CD14-positive monocyte (primary cell): Measurements from ENCODE around the gene TTC28. TPM values are rescaled to one million over a fixed set of nuclear protein-coding genes. Genes with fewer than 3 reads are reported as not detected.

Experiments used
- DNase-seq, 3 donors: peaks; one replicate each; pipeline ENCODE4 v3.0.0-alpha.2; 2011 to 2022
- H2AFZ ChIP-seq: 2 replicates; pipeline ENCODE4 v1.6.0; 2012; ENCODE audit warnings: mild to moderate bottlenecking, low read depth, low read length, inconsistent platforms; ENCODE audit not compliant: insufficient read depth, poor library complexity, severe bottlenecking
- H3K27ac ChIP-seq, 2 donors: 1 replicate in 1 of 2; 2 replicates in 1 of 2; pipeline ENCODE4 v1.5.1; 2012 to 2013; ENCODE audit warnings: low read length in 2 of 2, control low read depth in 1 of 2, inconsistent platforms in 1 of 2, low read depth in 1 of 2, mild to moderate bottlenecking in 1 of 2
- H3K27me3 ChIP-seq, 2 donors: one replicate each; pipeline versions ENCODE4 v1.6.0 to v1.6.1; 2011 to 2013; ENCODE audit warnings: low read length in 2 of 2; ENCODE audit not compliant: control insufficient read depth in 2 of 2, insufficient read depth in 2 of 2
- H3K36me3 ChIP-seq, 2 donors: replicated peaks in 1 of 2; 1 replicate in 1 of 2; 2 replicates in 1 of 2; pipeline versions ENCODE4 v1.5.1 to v1.6.1; 2012 to 2013; ENCODE audit warnings: low read length in 2 of 2, control low read depth in 1 of 2, inconsistent platforms in 1 of 2, mild to moderate bottlenecking in 1 of 2; ENCODE audit not compliant: insufficient read depth in 2 of 2, control insufficient read depth in 1 of 2
- H3K4me1 ChIP-seq, 2 donors: 1 replicate in 1 of 2; 2 replicates in 1 of 2; pipeline versions ENCODE4 v1.5.1 to v1.6.1; 2012 to 2013; ENCODE audit warnings: low read length in 2 of 2, control low read depth in 1 of 2, inconsistent platforms in 1 of 2, mild to moderate bottlenecking in 1 of 2, moderate library complexity in 1 of 2; ENCODE audit not compliant: insufficient read depth in 2 of 2, control insufficient read depth in 1 of 2
- H3K4me2 ChIP-seq: replicated peaks from 2 replicates; pipeline ENCODE3; 2012; ENCODE audit warnings: low read length, moderate library complexity, mild to moderate bottlenecking; ENCODE audit not compliant: poor library complexity, severe bottlenecking; ENCODE audit errors: extremely low read depth
- H3K4me3 ChIP-seq, 3 experiments: fragments of 200-600 bp in 1 of 3; sonication (generic) in 1 of 3; replicated peaks in 1 of 3; 1 replicate in 2 of 3; 2 replicates in 1 of 3; pipeline ENCODE4 v1.5.1; 2011 to 2013; ENCODE audit warnings: low read length in 3 of 3, mild to moderate bottlenecking in 3 of 3, control low read depth in 2 of 3, low read depth in 2 of 3, inconsistent platforms in 1 of 3, moderate library complexity in 1 of 3
- H3K79me2 ChIP-seq: 2 replicates; pipeline ENCODE4 v1.6.0; 2012; ENCODE audit warnings: mild to moderate bottlenecking, control low read depth, inconsistent platforms, low read length, moderate library complexity; ENCODE audit not compliant: insufficient read depth
- H3K9ac ChIP-seq: 2 replicates; pipeline ENCODE4 v1.6.0; 2017; ENCODE audit warnings: low read length, mild to moderate bottlenecking; ENCODE audit not compliant: insufficient read depth, poor library complexity, severe bottlenecking
- H3K9me3 ChIP-seq, 2 donors: replicated peaks in 1 of 2; 1 replicate in 1 of 2; 2 replicates in 1 of 2; pipeline versions ENCODE4 v1.5.1 to v1.6.1; 2012 to 2013; ENCODE audit warnings: low read length in 2 of 2, control low read depth in 1 of 2; ENCODE audit not compliant: control insufficient read depth in 1 of 2, insufficient read depth in 1 of 2
- H4K20me1 ChIP-seq: 2 replicates; pipeline ENCODE4 v1.6.0; 2012; ENCODE audit warnings: mild to moderate bottlenecking, low read length, control low read depth, moderate library complexity; ENCODE audit not compliant: insufficient read depth
- H3K27ac Mint-ChIP-seq, 7 donors: one replicate each; pipeline ENCODE4 v1.8.0; 2020; ENCODE audit warnings: mild to moderate bottlenecking in 7 of 7, mixed read lengths in 7 of 7, moderate library complexity in 6 of 7, inconsistent platforms in 2 of 7
- H3K27me3 Mint-ChIP-seq, 3 donors: one replicate each; pipeline ENCODE4 v1.8.0; 2021 to 2022; ENCODE audit warnings: low read depth in 3 of 3, mild to moderate bottlenecking in 3 of 3, mixed read lengths in 3 of 3, moderate library complexity in 3 of 3, inconsistent platforms in 1 of 3
- H3K36me3 Mint-ChIP-seq, 2 donors: one replicate each; pipeline ENCODE4 v1.8.0; 2020; ENCODE audit warnings: mixed read lengths in 2 of 2, inconsistent platforms in 1 of 2, mild to moderate bottlenecking in 1 of 2
- H3K4me1 Mint-ChIP-seq: one replicate; pipeline ENCODE4 v1.8.0; 2020; ENCODE audit warnings: mild to moderate bottlenecking, mixed read lengths
- H3K4me3 Mint-ChIP-seq, 2 donors: one replicate each; pipeline ENCODE4 v1.8.0; 2020; ENCODE audit warnings: mild to moderate bottlenecking in 2 of 2, mixed read lengths in 2 of 2, moderate library complexity in 1 of 2
- H3K9me3 Mint-ChIP-seq, 7 donors: one replicate each; pipeline ENCODE4 v1.8.0; 2020 to 2022; ENCODE audit warnings: mixed read lengths in 7 of 7, mild to moderate bottlenecking in 6 of 7, moderate library complexity in 6 of 7, inconsistent platforms in 2 of 7
- WGBS: methylation state at CpG from one replicate; pipeline ENCODE4 v1.1.5; 2013; ENCODE audit warnings: missing lambda C conversion rate; ENCODE audit not compliant: insufficient coverage; 5-methylcytosine and 5-hydroxymethylcytosine counted together
- intact Hi-C, 2 donors: fragments of 100-400 bp; cut with micrococcal nuclease; formaldehyde crosslinking; loops; one replicate each; pipeline versions ENCODE4 v1.15.0 to v1.15.1; 2023
- polyA plus RNA-seq, 3 donors: library from polyadenylated mRNA; depleted of rRNA in 1 of 3; unstranded in 2 of 3; stranded (reverse) in 1 of 3; fragments of 300-500 nt in 2 of 3; fragments of >200 nt in 1 of 3; fragmentation: Illumina TruSeq in 2 of 3; gene quantifications; 1 replicate in 2 of 3; 2 replicates in 1 of 3; pipeline ENCODE4 v1.2.3, GENCODE V29; 2012 to 2021
- TF ChIP-seq, protein P1 (sequence below): fragments of 200-600 bp; IDR thresholded peaks from one replicate; pipeline ENCODE4 v1.8.0; 2022; ENCODE audit warnings: antibody characterized with exemption, mild to moderate bottlenecking

The TTC28 gene
- polyA plus RNA-seq, 3 donors: 0.24 to 0.61 TPM; not detected in 1

GRCh38 chr22:28031383-28031922, 648.2 kb downstream of the TTC28 start:
- H4K20me1 ChIP-seq: no peaks in the 10 kb centered on the region
- WGBS: 96% methylated on average over 4 of the region's 6 CpGs
- H3K4me3 ChIP-seq: no peak overlapping the region
- no peaks in the 10 kb centered on the region for H3K9me3 ChIP-seq
- intact Hi-C loops: no loop called here
- Mint-ChIP-seq H3K4me1 (peaks cover 2% of the 10 kb centered on the region), H3K27ac (no peak overlapping the region), H3K9me3 (peaks cover 0 to 3% (median 0%) of the 10 kb centered on the region in 7 donors), H3K36me3 (no peaks in the 10 kb centered on the region), H3K27me3 (peaks cover 2 to 4% (median 3%) of the 10 kb centered on the region in 3 donors), H3K4me3 (no peak overlapping the region)
- no peak overlapping the region for H2AFZ ChIP-seq
- H3K27me3 ChIP-seq: no peaks in the 10 kb centered on the region
- no peak overlapping the region for H3K9ac ChIP-seq
- H3K4me2 ChIP-seq: no peak overlapping the region
- H3K4me1 ChIP-seq: no peaks in the 10 kb centered on the region
- DNase-seq: no peak
- H3K79me2 ChIP-seq: no peaks in the 10 kb centered on the region
- H3K27ac ChIP-seq: no peak overlapping the region
- no peaks in the 10 kb centered on the region for H3K36me3 ChIP-seq
- TF ChIP-seq, protein P1, sequence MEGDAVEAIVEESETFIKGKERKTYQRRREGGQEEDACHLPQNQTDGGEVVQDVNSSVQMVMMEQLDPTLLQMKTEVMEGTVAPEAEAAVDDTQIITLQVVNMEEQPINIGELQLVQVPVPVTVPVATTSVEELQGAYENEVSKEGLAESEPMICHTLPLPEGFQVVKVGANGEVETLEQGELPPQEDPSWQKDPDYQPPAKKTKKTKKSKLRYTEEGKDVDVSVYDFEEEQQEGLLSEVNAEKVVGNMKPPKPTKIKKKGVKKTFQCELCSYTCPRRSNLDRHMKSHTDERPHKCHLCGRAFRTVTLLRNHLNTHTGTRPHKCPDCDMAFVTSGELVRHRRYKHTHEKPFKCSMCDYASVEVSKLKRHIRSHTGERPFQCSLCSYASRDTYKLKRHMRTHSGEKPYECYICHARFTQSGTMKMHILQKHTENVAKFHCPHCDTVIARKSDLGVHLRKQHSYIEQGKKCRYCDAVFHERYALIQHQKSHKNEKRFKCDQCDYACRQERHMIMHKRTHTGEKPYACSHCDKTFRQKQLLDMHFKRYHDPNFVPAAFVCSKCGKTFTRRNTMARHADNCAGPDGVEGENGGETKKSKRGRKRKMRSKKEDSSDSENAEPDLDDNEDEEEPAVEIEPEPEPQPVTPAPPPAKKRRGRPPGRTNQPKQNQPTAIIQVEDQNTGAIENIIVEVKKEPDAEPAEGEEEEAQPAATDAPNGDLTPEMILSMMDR: no peak

- 100% methylated on average over 1 of the region's 4 CpGs for WGBS
Observed at GRCh38 chr22:28030473-28030872, 649.2 kb downstream of the TTC28 start.

More at GRCh38 chr22:28030473-28030872, 649.2 kb downstream of the TTC28 start:
- Histone ChIP-seq H3K9me3 (no peaks in the 10 kb centered on the region), H2AFZ (no peak overlapping the region), H3K36me3 (no peaks in the 10 kb centered on the region), H3K4me2 (no peak overlapping the region), H3K4me3 (no peak overlapping the region), H3K27me3 (no peaks in the 10 kb centered on the region), H3K4me1 (no peaks in the 10 kb centered on the region), H3K79me2 (no peaks in the 10 kb centered on the region), H4K20me1 (no peaks in the 10 kb centered on the region), H3K27ac (no peak overlapping the region), H3K9ac (no peak overlapping the region)
- DNase-seq: no peak
- Mint-ChIP-seq H3K27me3 (peaks cover 2 to 4% (median 3%) of the 10 kb centered on the region in 3 donors), H3K4me1 (peaks cover 2% of the 10 kb centered on the region), H3K27ac (no peak overlapping the region), H3K9me3 (peaks cover 0 to 3% (median 0%) of the 10 kb centered on the region in 7 donors), H3K36me3 (no peaks in the 10 kb centered on the region), H3K4me3 (no peak overlapping the region)
- TF ChIP-seq, protein P1: no peak
- intact Hi-C loops: no loop called here
